ENCODE results near the gene AQP6.

AQP6 gene

GRCh38 chr12:49971141-49971540, 1.6 kb upstream of the AQP6 start:
- TF ChIP-seq TAF1 (IDR thresholded peaks at IDR 0.05; ENCODE audit: borderline replicate concordance, insufficient read depth, low read length): no peak
- TF ChIP-seq POLR2AphosphoS5 (IDR thresholded peaks at IDR 0.05; ENCODE audit: low read depth, low read length): no peak
- no peak for TF ChIP-seq FOXP2 (optimal IDR thresholded peaks at IDR 0.05; ENCODE audit: borderline replicate concordance, extremely low read depth, extremely low read length, insufficient read depth)
- no peak for TF ChIP-seq SIN3A (IDR thresholded peaks at IDR 0.05; ENCODE audit: borderline replicate concordance, insufficient read depth, low read length)

- TF ChIP-seq REST (IDR thresholded peaks at IDR 0.05; ENCODE audit: insufficient read depth in 1 of 2, low read depth in 2 of 2, low read length in 2 of 2) (no peak), POLR2AphosphoS5 (IDR thresholded peaks at IDR 0.05; ENCODE audit: low read depth, low read length) (no peak), SIN3A (IDR thresholded peaks at IDR 0.05; ENCODE audit: borderline replicate concordance, insufficient read depth, low read length) (no peak), TAF1 (IDR thresholded peaks at IDR 0.05; ENCODE audit: borderline replicate concordance, insufficient read depth, low read length) (no peak), FOXP2 (optimal IDR thresholded peaks at IDR 0.05; ENCODE audit: borderline replicate concordance, extremely low read depth, extremely low read length, insufficient read depth) (no peak)
These were observed 618 bp upstream of the AQP6 start for GRCh38 chr12:49972129-49972528.

GRCh38 chr12:49973361-49973830, 649 bp downstream of the AQP6 start:
- TF ChIP-seq POLR2AphosphoS5 (IDR thresholded peaks at IDR 0.05; ENCODE audit: low read depth, low read length) (no peak), REST (IDR thresholded peaks at IDR 0.05; ENCODE audit: insufficient read depth in 1 of 2, low read depth in 2 of 2, low read length in 2 of 2) (no peak), TAF1 (IDR thresholded peaks at IDR 0.05; ENCODE audit: borderline replicate concordance, insufficient read depth, low read length) (no peak), FOXP2 (optimal IDR thresholded peaks at IDR 0.05; ENCODE audit: borderline replicate concordance, extremely low read depth, extremely low read length, insufficient read depth) (no peak), SIN3A (IDR thresholded peaks at IDR 0.05; ENCODE audit: borderline replicate concordance, insufficient read depth, low read length) (no peak)

GRCh38 chr12:49974231-49974675, 1.5 kb downstream of the AQP6 start:
- TF ChIP-seq SIN3A (IDR thresholded peaks at IDR 0.05; ENCODE audit: borderline replicate concordance, insufficient read depth, low read length) (no peak), POLR2AphosphoS5 (IDR thresholded peaks at IDR 0.05; ENCODE audit: low read depth, low read length) (no peak), REST (IDR thresholded peaks at IDR 0.05; ENCODE audit: insufficient read depth in 1 of 2, low read depth in 2 of 2, low read length in 2 of 2) (no peak), TAF1 (IDR thresholded peaks at IDR 0.05; ENCODE audit: borderline replicate concordance, insufficient read depth, low read length) (no peak), FOXP2 (optimal IDR thresholded peaks at IDR 0.05; ENCODE audit: borderline replicate concordance, extremely low read depth, extremely low read length, insufficient read depth) (no peak)

- TF ChIP-seq REST (IDR thresholded peaks at IDR 0.05; ENCODE audit: insufficient read depth in 1 of 2, low read depth in 2 of 2, low read length in 2 of 2) (no peak), FOXP2 (optimal IDR thresholded peaks at IDR 0.05; ENCODE audit: borderline replicate concordance, extremely low read depth, extremely low read length, insufficient read depth) (no peak), TAF1 (IDR thresholded peaks at IDR 0.05; ENCODE audit: borderline replicate concordance, insufficient read depth, low read length) (no peak), POLR2AphosphoS5 (IDR thresholded peaks at IDR 0.05; ENCODE audit: low read depth, low read length) (no peak), SIN3A (IDR thresholded peaks at IDR 0.05; ENCODE audit: borderline replicate concordance, insufficient read depth, low read length) (no peak)
These were observed 2.0 kb downstream of the AQP6 start for GRCh38 chr12:49974677-49975317.
